SK-N-SH (cell line): ENCODE data around the gene CD34. TPM values are rescaled to one million over a fixed set of nuclear protein-coding genes. Genes with fewer than 3 reads are reported as not detected.

Source experiments
- CTCF ChIA-PET: fragments of 300-600, 350-600 bp; formaldehyde crosslinking; extraction: SDS; loops from one replicate; lab custom pipeline; 2021; lab: Yijun Ruan, JAX
- POLR2A ChIA-PET: fragments of 350-600 bp; sonication (Branson Sonifier 250); formaldehyde crosslinking; extraction: SDS; loops from one replicate; lab custom pipeline; 2020; ENCODE audit warnings: antibody characterized with exemption, inconsistent platforms; lab: Yijun Ruan, JAX
- DNase-seq: peaks from one replicate; pipeline ENCODE4 v3.0.0; 2012
- H2AFZ ChIP-seq: fragments of 200-600 bp; sonication (generic); 2 replicates; pipeline ENCODE4 v1.8.1; 2016; ENCODE audit warnings: antibody characterized with exemption, mild to moderate bottlenecking, low read depth
- H3F3A ChIP-seq: fragments of 200-600 bp; sonication (generic); replicated peaks from 2 replicates; pipeline ENCODE3; 2016; ENCODE audit warnings: antibody characterized with exemption, mild to moderate bottlenecking; ENCODE audit not compliant: insufficient read depth
- H3K27ac ChIP-seq, 2 experiments: fragments of 200-500 bp in 1 of 2; fragments of 200-600 bp in 1 of 2; sonication (Bioruptor generic) in 1 of 2; sonication (generic), shearing (Covaris generic) in 1 of 2; 2 replicates each; pipeline versions ENCODE4 v1.5.1 to v1.6.1; 2014 to 2016; ENCODE audit warnings: low read depth in 2 of 2, inconsistent platforms in 1 of 2, low read length in 1 of 2, mild to moderate bottlenecking in 1 of 2, mixed read lengths in 1 of 2
- H3K27me3 ChIP-seq: fragments of 200-600 bp; sonication (generic), shearing (Covaris generic); 2 replicates; pipeline ENCODE4 v1.6.1; 2016; ENCODE audit warnings: mixed run types; ENCODE audit not compliant: insufficient read depth
- H3K36me3 ChIP-seq, 2 experiments: fragments of 200-500 bp in 1 of 2; fragments of 200-600 bp in 1 of 2; sonication (Bioruptor generic) in 1 of 2; sonication (generic) in 1 of 2; replicated peaks in 1 of 2; 2 replicates each; pipeline versions ENCODE3 to v1.5.1; 2014 to 2016; ENCODE audit warnings: low read length in 1 of 2, mild to moderate bottlenecking in 1 of 2; ENCODE audit not compliant: insufficient read depth in 2 of 2, control insufficient read depth in 1 of 2
- H3K4me1 ChIP-seq, 2 experiments: fragments of 200-500 bp in 1 of 2; fragments of 200-600 bp in 1 of 2; sonication (Bioruptor generic) in 1 of 2; sonication (generic), shearing (Covaris generic) in 1 of 2; 2 replicates each; pipeline versions ENCODE4 v1.5.1 to v1.6.1; 2014 to 2016; ENCODE audit warnings: low read depth in 1 of 2, low read length in 1 of 2, mixed run types in 1 of 2; ENCODE audit not compliant: insufficient read depth in 2 of 2, control insufficient read depth in 1 of 2
- H3K4me2 ChIP-seq: fragments of 200-600 bp; sonication (generic), shearing (Covaris generic); 2 replicates; pipeline ENCODE4 v1.6.1; 2017; ENCODE audit warnings: mixed run types
- H3K4me3 ChIP-seq, 2 experiments: fragments of 200-500 bp in 1 of 2; fragments of 200-600 bp in 1 of 2; sonication (Bioruptor generic) in 1 of 2; sonication (generic), shearing (Covaris generic) in 1 of 2; 2 replicates each; pipeline versions ENCODE4 v1.5.1 to v1.8.1; 2014 to 2016; ENCODE audit warnings: low read depth in 2 of 2, inconsistent platforms in 1 of 2, low read length in 1 of 2, mild to moderate bottlenecking in 1 of 2, mixed read lengths in 1 of 2, moderate library complexity in 1 of 2
- H3K79me2 ChIP-seq: fragments of 200-600 bp; sonication (generic); 2 replicates; pipeline ENCODE4 v1.8.1; 2017; ENCODE audit warnings: mild to moderate bottlenecking; ENCODE audit not compliant: insufficient read depth
- H3K9ac ChIP-seq: fragments of 200-600 bp; sonication (generic); 2 replicates; pipeline ENCODE4 v1.6.1; 2017; ENCODE audit warnings: mixed run types
- H3K9me2 ChIP-seq: fragments of 200-600 bp; sonication (generic); 2 replicates; pipeline ENCODE4 v1.6.1; 2017; ENCODE audit warnings: mixed run types
- H3K9me3 ChIP-seq: fragments of 200-600 bp; sonication (generic); 2 replicates; pipeline ENCODE4 v1.6.1; 2017; ENCODE audit warnings: mixed run types, mild to moderate bottlenecking, moderate library complexity
- H4K20me1 ChIP-seq: fragments of 200-600 bp; sonication (generic); 2 replicates; pipeline ENCODE4 v1.6.1; 2017; ENCODE audit warnings: mild to moderate bottlenecking, mixed run types; ENCODE audit not compliant: insufficient read depth
- CHD2 ChIP-seq: fragments of 150-350 bp; IDR thresholded peaks from 2 replicates; pipeline ENCODE4 v1.6.1; 2018; ENCODE audit warnings: low read length; ENCODE audit not compliant: partially characterized antibody
- EZH2phosphoT487 ChIP-seq: fragments of 200-600 bp; sonication (generic); IDR thresholded peaks from 2 replicates; pipeline ENCODE4 v1.6.1; 2017; ENCODE audit warnings: low read depth, mixed run types, mild to moderate bottlenecking, antibody characterized with exemption, moderate library complexity, borderline replicate concordance
- FOXM1 ChIP-seq: IDR thresholded peaks from 2 replicates; pipeline ENCODE4 v1.4.0; 2012; ENCODE audit warnings: low read depth, mild to moderate bottlenecking
- GABPA ChIP-seq: IDR thresholded peaks from 2 replicates; pipeline ENCODE4 v1.4.0; 2012; ENCODE audit warnings: low read depth, mild to moderate bottlenecking
- MXI1 ChIP-seq: IDR thresholded peaks from 2 replicates; pipeline ENCODE4 v1.6.1; 2012; ENCODE audit warnings: mild to moderate bottlenecking, low read depth, low read length, improper control_type of control experiment
- NFIC ChIP-seq: IDR thresholded peaks from 2 replicates; pipeline ENCODE4 v1.4.0; 2012; ENCODE audit warnings: borderline replicate concordance
- POLR2AphosphoS5 ChIP-seq: IDR thresholded peaks from 2 replicates; pipeline ENCODE4 v1.6.1; 2012; ENCODE audit warnings: low read depth, low read length
- WGBS: methylation state at CpG from one replicate; pipeline ENCODE4 v1.1.6; 2017; ENCODE audit warnings: low lambda C conversion rate; 5-methylcytosine and 5-hydroxymethylcytosine counted together
- polyA plus RNA-seq, 3 experiments: library from polyadenylated mRNA; depleted of rRNA; stranded (reverse); fragments of >200 nt; gene quantifications; 2 replicates each; pipeline ENCODE4 v1.2.3, GENCODE V29; 2012
- TF ChIP-seq, protein P1 (sequence below): IDR thresholded peaks from 2 replicates; pipeline ENCODE4 v1.6.1; 2012; ENCODE audit warnings: mild to moderate bottlenecking, low read depth, low read length, moderate library complexity
- TF ChIP-seq, protein P2 (sequence below): IDR thresholded peaks from 2 replicates; pipeline ENCODE4 v1.4.0; 2012; ENCODE audit warnings: low read depth, borderline replicate concordance
- TF ChIP-seq, protein P3 (sequence below): IDR thresholded peaks from 2 replicates; pipeline ENCODE4; 2012
- TF ChIP-seq, protein P4 (sequence below): fragments of 150-350 bp; IDR thresholded peaks from 2 replicates; pipeline ENCODE4 v1.6.1; 2017; ENCODE audit warnings: antibody characterized with exemption, low read length, low read depth, borderline replicate concordance

CD34 gene
- polyA plus RNA-seq, 1 of the 3 experiments (the other 2 are of a cell fraction) = 0.59 TPM

DNA sequence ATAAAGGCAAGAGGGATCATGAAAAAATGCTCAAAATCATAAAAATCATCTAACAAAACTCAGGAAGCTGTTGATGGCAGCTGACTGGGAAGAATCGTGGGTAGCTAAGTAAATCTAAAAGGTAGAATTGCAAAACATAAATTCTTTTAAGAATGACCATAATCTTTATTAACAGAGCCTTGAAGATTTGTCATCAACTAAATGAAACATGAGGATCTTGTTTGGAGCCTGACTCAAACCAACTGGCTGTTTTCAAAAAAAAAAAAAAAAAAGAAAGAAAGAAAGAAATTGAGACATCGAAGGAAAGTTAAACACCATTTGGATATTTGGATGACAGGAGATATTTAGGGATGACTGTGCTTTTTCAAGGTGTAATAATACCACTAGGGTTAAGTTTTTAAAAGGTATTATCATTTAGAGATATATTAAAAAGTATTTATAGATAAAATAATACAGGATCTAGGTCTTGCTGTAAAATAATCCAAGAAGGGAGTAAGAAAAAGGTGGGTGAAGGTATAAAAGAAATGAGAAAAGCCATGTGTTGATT lies 48.6 kb downstream of the CD34 start:
- H3K9ac ChIP-seq = no peak overlapping the region
- H2AFZ ChIP-seq = no peak overlapping the region
- TF ChIP-seq, protein P1, sequence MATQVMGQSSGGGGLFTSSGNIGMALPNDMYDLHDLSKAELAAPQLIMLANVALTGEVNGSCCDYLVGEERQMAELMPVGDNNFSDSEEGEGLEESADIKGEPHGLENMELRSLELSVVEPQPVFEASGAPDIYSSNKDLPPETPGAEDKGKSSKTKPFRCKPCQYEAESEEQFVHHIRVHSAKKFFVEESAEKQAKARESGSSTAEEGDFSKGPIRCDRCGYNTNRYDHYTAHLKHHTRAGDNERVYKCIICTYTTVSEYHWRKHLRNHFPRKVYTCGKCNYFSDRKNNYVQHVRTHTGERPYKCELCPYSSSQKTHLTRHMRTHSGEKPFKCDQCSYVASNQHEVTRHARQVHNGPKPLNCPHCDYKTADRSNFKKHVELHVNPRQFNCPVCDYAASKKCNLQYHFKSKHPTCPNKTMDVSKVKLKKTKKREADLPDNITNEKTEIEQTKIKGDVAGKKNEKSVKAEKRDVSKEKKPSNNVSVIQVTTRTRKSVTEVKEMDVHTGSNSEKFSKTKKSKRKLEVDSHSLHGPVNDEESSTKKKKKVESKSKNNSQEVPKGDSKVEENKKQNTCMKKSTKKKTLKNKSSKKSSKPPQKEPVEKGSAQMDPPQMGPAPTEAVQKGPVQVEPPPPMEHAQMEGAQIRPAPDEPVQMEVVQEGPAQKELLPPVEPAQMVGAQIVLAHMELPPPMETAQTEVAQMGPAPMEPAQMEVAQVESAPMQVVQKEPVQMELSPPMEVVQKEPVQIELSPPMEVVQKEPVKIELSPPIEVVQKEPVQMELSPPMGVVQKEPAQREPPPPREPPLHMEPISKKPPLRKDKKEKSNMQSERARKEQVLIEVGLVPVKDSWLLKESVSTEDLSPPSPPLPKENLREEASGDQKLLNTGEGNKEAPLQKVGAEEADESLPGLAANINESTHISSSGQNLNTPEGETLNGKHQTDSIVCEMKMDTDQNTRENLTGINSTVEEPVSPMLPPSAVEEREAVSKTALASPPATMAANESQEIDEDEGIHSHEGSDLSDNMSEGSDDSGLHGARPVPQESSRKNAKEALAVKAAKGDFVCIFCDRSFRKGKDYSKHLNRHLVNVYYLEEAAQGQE = no peak
- TF ChIP-seq, protein P2, sequence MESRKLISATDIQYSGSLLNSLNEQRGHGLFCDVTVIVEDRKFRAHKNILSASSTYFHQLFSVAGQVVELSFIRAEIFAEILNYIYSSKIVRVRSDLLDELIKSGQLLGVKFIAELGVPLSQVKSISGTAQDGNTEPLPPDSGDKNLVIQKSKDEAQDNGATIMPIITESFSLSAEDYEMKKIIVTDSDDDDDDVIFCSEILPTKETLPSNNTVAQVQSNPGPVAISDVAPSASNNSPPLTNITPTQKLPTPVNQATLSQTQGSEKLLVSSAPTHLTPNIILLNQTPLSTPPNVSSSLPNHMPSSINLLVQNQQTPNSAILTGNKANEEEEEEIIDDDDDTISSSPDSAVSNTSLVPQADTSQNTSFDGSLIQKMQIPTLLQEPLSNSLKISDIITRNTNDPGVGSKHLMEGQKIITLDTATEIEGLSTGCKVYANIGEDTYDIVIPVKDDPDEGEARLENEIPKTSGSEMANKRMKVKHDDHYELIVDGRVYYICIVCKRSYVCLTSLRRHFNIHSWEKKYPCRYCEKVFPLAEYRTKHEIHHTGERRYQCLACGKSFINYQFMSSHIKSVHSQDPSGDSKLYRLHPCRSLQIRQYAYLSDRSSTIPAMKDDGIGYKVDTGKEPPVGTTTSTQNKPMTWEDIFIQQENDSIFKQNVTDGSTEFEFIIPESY = no peak
- TF ChIP-seq, protein P3, sequence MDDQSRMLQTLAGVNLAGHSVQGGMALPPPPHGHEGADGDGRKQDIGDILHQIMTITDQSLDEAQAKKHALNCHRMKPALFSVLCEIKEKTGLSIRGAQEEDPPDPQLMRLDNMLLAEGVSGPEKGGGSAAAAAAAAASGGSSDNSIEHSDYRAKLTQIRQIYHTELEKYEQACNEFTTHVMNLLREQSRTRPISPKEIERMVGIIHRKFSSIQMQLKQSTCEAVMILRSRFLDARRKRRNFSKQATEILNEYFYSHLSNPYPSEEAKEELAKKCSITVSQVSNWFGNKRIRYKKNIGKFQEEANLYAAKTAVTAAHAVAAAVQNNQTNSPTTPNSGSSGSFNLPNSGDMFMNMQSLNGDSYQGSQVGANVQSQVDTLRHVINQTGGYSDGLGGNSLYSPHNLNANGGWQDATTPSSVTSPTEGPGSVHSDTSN = no peak
- TF ChIP-seq NFIC = no peak
- TF ChIP-seq, protein P4, sequence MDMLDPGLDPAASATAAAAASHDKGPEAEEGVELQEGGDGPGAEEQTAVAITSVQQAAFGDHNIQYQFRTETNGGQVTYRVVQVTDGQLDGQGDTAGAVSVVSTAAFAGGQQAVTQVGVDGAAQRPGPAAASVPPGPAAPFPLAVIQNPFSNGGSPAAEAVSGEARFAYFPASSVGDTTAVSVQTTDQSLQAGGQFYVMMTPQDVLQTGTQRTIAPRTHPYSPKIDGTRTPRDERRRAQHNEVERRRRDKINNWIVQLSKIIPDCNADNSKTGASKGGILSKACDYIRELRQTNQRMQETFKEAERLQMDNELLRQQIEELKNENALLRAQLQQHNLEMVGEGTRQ = no peak
- no peak for TF ChIP-seq FOXM1
- no peak for TF ChIP-seq CHD2
- TF ChIP-seq GABPA = no peak
- no peak for TF ChIP-seq POLR2AphosphoS5
- no peak for TF ChIP-seq MXI1
- no peak for TF ChIP-seq EZH2phosphoT487
- 50% methylated on average over 2 of the region's 2 CpGs for WGBS
- no peaks in the 10 kb centered on the region for H3F3A ChIP-seq
- peaks cover 0 to 36% of the 10 kb centered on the region in 2 experiments for H3K36me3 ChIP-seq
- CTCF ChIA-PET = interaction anchor here (1.1 to 1.2 kb wide), 2 partner anchors 10 to 51 kb away, joined by 3 read pairs; no protein-coding TSS in a partner anchor
- no peaks in the 10 kb centered on the region for H3K9me3 ChIP-seq
- H3K27ac ChIP-seq = no peak overlapping the region
- H3K79me2 ChIP-seq = peaks cover 14% of the 10 kb centered on the region
- H3K4me2 ChIP-seq = no peak overlapping the region
- peaks cover 0 to 11% of the 10 kb centered on the region in 2 experiments; a peak in 2 of 4 replicates for H3K4me1 ChIP-seq
- H4K20me1 ChIP-seq = no peaks in the 10 kb centered on the region
- no peaks in the 10 kb centered on the region for H3K9me2 ChIP-seq
- no peaks in the 10 kb centered on the region for H3K27me3 ChIP-seq
- POLR2A ChIA-PET = no interaction called here
- no peak for DNase-seq
- H3K4me3 ChIP-seq = no peak overlapping the region
